Fibroblast of upper back skin (primary cell): ENCODE data around the gene SMIM44.

Source experiments
- DNase-seq: peaks from one replicate; pipeline ENCODE4 v3.0.0-alpha.2; 2013

The SMIM44 gene

DNA sequence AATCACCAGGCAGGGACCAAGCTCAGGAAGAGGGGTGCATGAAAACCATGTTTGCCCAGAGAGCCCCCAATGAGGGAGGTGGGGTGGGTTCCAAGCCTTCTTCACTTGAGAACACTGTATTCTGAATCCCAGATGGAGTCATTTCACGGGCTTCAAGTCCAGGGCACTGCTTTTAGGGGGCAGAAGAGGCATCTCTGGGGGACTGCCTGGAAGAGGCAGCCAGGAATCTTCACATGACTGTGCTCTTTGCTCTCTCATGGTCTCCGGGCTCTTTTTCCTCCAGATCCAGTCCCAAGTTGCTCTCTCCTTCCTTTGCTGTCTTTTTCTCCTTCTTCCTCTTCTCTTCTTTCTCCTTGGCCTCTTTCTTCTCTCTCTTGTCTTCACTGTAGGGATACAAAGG is 8.6 kb downstream of the SMIM44 start:
- DNase-seq = no peak

DNA sequence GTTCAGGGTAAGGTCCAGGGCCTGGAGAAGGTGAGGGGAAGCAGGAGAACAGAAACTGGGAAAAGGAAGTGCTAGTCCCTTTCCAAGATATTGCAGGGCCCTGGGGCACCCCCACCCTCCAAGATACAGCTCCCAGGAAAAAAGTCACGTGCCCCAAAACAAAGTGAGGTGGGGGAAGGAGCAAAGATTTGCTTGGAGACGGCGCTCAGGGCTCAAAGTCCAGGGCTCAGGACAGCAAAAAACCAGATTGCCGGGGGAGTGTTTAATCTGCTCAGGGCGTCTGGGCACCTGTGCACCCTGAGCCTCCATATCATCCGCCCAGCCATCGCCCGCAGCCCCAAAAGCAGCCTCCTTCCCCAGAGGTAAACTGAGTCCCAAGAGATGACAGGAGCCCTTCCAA is 9.2 kb downstream of the SMIM44 start:
- DNase-seq = no peak

DNA sequence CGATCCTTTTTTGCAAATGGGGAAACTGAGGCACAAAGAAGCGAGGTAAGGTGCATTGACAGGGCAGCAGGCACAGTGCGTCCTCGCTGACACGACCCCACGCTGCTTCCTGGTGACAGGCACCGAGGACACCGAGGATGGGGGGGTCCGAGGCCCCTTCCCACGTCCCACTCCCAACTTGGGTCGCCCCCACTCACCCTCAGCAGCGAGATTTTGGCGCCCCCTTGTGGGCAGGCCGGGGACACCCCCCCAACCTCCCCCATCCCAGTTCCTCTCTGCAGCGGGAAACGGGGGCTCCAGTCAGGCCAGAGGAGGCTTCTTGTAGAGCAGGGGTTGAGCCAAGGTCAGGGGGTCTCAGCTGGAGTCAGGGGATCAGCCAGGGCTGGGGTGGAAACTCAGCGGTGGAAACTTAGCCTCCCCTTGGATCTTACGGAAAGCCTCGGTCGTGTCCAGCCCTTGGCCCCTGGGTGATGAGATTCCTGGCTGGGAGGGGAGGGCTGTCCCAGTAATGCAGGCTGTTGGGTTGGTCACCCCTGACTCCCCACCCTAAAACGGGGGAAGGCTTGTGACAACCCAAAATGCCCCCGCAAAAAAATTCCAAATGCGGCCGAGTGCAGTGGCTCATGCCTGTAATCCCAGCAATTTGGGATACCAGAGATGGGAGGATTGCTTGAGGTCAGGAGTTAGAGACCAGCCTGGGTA is 11.1 kb downstream of the SMIM44 start:
- no peak for DNase-seq

DNA sequence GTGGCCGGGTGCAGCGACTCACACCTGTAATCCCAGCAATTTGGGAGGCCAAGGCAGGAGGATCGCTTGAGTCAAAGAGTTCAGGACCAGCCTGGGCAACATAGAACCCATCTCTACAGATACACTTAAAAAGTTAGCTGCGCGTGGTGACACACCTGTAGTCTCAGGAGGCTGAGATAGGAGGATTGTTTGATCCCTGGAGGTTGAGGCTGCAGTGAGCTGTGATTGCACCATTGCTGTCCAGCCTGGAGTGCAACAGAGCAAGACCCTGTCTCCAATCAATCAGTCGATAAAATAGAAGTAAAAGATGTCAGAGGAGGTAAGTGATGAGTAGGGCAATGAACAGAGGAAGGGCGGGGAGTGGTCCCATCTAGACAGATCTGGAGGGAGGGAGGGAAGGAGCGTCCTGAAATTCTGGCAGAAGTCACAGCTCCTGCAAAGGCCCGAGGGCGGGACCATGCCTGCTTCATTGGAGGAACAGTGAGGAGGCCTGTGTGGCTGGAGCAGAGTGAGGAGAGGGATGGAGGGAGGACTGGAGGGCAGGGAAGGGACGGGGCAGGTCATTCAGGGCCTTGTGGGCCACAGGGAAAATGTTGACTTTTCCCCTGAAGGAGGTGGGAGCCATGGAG is 12.6 kb downstream of the SMIM44 start:
- DNase-seq = no peak

GRCh38 chr19:3469638-3470499 is 13.4 kb downstream of the SMIM44 start:
- DNase-seq = no peak

DNA sequence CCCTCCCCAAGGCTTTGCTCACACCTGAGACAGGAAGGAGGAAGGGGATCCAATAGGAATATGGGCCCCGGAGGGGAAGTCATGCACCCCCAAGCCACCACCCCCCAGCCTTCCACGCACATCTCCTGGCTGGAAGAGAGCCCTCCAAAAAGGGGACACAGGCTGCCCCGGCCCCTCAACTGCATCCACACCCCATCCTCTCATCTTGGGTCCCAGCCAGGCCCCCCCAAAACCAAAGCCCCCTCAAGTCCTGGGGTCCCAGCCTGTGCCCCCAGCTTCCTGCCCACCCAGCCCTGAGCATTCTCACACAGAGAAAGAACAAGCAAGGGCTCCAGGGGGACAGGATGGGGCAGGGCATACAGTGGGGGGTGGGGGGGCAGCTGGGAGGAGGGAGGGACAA is 15.0 kb downstream of the SMIM44 start:
- DNase-seq = no peak

GRCh38 chr19:3467437-3468198 is 15.6 kb downstream of the SMIM44 start:
- DNase-seq = no peak

DNA sequence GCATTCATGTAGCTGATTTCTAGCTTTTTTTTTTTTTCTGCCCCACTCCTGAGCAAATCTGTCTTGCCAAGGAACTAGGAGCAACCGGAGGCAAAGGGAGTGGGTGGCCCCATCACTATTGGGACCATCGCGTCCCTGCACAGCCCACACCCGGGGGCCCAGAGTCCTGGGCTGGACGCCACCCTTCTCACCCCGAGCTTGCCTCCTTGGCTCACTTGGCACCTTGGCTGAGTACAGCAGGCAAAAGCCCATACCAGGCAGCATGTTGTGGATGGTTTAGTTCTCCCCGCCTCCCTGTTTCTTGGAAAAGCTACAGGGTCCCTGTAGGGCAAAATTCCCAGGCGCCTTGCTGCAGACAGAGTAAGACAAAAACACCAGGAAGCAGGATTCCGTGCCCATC is 16.6 kb downstream of the SMIM44 start:
- DNase-seq = no peak

DNA sequence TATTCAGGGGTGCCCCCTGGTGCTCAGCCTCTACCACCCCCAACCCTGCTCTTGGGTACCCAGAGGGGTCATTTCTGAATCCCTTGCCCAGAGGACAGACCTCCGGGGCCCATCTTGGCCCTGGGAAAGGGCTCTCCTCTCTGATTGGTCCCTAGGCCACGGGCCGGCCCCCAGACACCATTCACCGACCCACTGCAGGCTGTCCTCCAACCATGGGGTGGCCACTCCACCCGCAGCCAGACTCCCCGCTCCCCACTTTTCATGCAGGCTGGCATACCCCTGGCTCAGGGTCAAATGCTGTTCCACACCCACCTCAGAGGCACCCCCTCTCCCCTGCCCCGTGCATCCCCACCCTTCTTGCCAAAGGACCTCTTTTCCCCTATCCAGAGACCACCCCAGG is 17.7 kb downstream of the SMIM44 start:
- no peak for DNase-seq

DNA sequence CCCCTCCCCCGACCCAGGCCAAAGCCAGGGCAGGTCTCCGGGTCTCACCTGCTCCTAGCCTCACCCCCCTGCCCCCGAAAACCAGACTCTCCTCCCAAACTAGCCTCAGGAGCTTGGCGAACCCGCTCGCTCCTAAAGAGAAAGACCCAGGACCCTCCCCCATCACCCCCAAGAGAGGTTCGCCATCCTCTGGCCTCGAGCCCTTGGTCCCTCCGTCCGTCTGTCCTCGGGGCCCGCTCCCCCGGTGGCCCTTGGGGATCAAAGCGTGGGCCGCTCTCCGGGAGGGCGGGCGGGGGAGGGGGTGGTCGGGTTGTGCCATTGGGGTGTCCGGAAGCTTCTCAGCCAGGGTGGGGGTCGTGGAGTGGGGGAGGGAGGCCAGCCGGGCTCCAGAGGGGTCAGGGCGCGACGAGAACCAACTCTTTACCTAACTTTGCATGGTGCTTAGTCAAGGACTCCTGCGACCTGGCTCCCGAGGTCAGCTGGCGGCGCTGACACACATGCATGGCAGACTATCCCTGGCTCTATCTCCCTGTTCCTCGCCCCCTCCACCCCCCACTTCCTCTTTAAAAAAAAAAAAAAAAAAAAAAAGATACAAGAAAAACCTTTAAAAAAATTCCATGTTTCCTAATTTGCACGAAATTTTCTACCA is 18.5 kb downstream of the SMIM44 start:
- DNase-seq = no peak

DNA sequence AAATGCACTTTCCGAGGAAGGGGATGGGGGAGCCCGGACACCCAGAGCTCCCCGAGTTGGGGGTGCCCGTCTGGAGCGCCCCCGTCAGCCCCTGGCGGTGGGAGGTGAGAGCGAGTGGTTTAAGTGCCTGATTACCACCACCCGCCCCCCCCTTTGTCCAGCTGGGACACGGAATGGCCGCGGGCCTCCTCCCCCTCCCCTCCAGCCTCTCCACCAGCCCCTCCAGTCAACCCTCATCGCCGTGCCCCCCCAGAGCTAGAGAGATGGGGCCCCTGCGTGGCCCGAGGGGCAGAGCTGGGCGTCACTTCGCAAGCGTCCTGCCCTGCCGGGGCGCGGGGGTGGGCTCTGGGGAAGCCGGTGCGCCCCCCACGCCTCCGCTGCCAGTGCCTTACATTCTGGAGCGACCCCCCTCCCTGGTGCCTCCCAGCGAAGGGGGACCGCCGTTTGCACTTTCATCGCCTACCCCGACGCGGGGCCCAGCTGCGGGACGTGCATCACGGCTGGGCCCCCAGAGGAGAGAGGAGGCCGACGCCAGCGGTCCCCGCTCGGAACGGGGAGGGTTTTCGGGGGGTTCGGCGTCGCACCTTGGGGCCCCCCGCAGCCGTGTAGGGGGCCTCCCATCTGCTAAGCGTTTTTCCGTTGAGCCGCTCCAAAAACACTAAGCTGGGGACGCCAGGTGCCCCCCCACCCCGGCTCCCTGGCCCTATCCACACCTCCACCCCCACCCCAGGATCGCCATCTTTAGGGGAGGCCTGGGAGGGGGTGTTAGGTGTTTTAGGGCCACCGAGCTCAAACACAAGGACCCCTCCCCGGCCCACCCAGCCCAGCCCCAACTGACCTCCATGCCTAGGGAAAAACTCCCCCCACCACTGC is 19.3 kb downstream of the SMIM44 start:
- no peak for DNase-seq

DNA sequence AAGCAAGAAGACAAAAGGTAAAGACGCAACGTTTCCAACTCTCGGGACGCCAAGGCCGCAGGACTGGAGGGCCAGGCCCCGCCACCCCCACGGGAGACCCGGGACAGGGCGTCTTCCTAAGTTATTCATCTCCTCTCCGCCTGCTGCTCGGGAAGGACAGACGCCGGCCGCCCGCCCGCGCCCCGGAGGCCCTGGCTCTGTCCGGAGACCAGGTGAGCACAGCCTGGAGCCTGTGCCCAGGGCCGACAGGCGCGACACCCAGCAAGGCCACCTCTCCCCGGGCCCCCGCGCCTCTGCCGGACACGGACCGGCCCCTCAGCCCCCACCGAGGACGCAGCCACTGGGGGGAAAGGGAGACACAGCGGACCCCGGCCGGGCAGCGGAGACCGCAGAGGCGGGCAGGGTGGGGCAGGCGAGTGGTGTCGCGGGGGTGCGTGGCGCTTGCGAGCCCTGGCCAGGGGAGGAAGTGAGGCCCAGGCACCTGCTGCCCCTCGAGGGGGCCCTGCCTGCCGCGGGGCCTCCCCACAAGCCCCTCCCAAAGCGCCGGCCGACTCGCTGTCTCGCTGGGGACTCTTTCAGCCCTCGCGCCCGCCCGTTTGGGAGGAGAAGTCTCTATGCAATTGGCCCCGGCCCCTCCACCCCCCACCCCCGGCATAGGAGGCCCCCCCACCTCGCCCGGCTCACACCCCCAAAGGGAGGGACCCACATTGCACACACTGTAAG is 20.1 kb downstream of the SMIM44 start:
- DNase-seq = no peak

DNA sequence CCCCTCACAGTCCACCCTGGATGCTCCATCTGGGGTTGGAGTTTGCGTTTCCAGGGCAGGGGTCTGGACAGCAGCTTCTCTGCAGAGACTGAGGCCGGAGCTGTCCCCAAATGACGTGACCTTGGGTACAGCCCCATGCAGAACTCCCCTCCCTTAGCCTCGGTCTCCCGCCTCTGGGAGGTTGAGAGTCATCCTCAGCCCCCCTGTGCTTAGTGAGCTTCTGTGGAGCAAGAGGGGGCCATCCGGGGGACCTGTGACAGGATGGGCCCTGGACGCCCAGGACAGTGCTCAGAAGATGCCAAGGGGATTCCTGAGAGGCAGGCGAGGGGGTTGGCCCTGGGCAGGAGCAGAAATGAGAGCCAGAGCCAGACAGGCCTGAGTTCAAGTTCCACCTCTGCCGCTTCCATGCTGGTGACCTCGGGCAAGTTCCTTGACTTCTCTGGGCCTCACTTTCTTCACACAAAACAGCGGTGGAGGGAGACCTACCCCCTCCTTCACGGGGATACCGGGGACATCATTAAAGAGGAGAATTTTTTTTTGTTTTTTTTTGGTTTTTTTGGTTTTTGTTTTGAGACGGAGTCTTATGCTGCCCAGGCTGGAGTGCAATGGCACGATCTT is 23.2 kb downstream of the SMIM44 start:
- DNase-seq = no peak

GRCh38 chr19:3459089-3459881 is 24.0 kb downstream of the SMIM44 start:
- peak; percentile 94 for DNase-seq

DNA sequence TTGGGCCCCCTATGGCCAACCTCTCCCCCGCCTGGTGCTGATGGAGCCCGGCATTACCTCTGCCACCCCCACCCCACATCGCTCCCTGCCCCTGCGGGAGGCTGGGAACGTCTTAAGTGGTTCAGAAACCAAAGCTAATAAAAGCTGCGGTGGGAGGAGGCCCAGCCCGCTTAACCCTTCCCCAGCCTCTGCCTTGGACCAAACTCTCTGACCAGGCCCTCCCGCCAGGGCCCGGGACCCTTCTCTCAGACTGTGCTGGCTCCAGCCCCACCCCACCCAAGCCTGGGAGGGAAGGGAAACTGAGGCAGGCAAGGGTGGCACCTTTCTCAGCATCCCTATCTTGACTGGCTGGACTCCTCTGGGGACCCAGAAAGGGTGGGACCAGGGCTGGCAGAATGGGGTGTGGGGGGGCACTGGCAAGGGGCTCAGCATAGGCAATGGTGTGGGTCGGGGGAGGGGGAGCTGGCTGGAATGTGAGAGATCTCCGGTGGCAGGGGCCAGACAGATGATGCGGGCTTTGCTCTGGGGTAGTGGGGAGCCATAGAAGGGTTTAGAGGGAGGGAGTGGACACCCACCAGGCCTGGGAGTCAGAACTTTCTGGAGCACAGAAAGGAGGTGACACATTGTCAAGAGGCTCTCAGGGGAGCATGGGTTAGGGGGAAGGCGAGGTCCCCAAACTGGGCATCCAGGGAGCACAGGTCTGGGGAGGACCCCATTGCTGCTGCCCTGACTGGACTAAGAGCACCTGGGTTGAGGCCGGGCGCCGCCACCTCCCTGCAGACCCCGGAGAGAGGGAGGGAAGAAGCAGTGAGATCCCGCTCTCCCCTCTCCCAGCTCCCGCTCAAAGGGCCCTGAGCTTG is 24.8 kb downstream of the SMIM44 start:
- DNase-seq = peak; percentile 69

- peak; percentile 50 for DNase-seq
Measured at GRCh38 chr19:3457528-3458228, 25.6 kb downstream of the SMIM44 start.

DNA sequence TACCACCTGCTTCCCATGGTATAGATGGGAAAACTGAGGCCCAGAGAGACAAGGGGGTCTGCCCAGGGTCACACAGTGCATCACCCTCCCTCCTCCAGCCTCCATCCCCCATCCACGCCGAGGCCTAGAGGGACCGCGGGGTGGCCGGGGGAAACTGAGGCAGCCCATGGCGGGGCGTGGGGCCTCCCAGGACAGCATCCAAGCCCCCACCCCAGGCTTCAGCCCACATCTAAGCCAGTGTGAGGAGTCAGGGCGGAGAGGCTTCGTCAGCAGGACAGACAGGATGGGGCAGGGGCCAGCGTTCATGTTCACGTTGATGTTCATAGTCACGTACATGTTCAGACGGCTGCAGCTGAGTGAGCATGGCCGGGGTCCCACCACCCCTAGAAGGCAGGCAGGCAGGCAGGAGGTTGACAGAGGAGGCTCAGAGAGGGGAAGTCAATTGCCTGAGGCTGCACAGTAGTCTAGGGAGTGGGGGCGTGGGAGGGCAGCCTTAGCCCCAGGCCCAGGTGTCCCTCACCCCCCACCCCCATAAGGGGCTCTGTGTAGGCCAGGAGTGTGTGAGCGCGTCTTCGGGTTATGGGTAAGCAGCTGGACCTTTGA is 26.2 kb downstream of the SMIM44 start:
- DNase-seq = no peak
